Neural cell (in vitro differentiated cells): ENCODE results near the gene TAF1B. TPM values are rescaled to one million over a fixed set of nuclear protein-coding genes. Genes with fewer than 3 reads are reported as not detected.

Experiments used
- H2AFZ ChIP-seq: fragments of 200-600, 300-800 bp; sonication (generic), shearing (Covaris generic); 2 replicates; pipeline ENCODE4 v1.6.0; 2014; ENCODE audit warnings: low read depth, mild to moderate bottlenecking, antibody characterized with exemption, low read length, moderate library complexity
- H3F3A ChIP-seq: fragments of 200-600 bp; shearing (Covaris generic); 2 replicates; pipeline ENCODE4 v1.6.1; 2016; ENCODE audit warnings: mild to moderate bottlenecking, moderate library complexity, mixed read lengths, antibody characterized with exemption, low read length; ENCODE audit not compliant: insufficient read depth, poor library complexity, severe bottlenecking
- H3K27ac ChIP-seq: fragments of 200-600, 300-800 bp; sonication (generic), shearing (Covaris generic); 2 replicates; pipeline ENCODE4 v1.5.1; 2014; ENCODE audit warnings: mild to moderate bottlenecking, low read length, moderate library complexity
- H3K27me3 ChIP-seq: fragments of 300-800, 200-600 bp; sonication (generic), shearing (Covaris generic); 2 replicates; pipeline ENCODE4 v1.6.0; 2014; ENCODE audit warnings: mild to moderate bottlenecking, low read depth, low read length, moderate library complexity; ENCODE audit not compliant: insufficient read depth
- H3K36me3 ChIP-seq: fragments of 300-800, 200-600 bp; sonication (generic), shearing (Covaris generic); 2 replicates; pipeline ENCODE4 v1.5.1; 2014; ENCODE audit warnings: mild to moderate bottlenecking, antibody characterized with exemption, low read length, moderate library complexity; ENCODE audit not compliant: insufficient read depth
- H3K4me2 ChIP-seq: fragments of 300-800, 200-600 bp; sonication (generic), shearing (Covaris generic); 2 replicates; pipeline ENCODE4 v1.6.0; 2014; ENCODE audit warnings: mild to moderate bottlenecking, low read length
- H3K4me3 ChIP-seq: fragments of 300-800, 200-600 bp; sonication (generic), shearing (Covaris generic); 2 replicates; pipeline ENCODE4 v1.5.1; 2014; ENCODE audit warnings: mild to moderate bottlenecking, low read length, moderate library complexity
- H3K79me2 ChIP-seq: fragments of 200-600 bp; shearing (Covaris generic); replicated peaks from 2 replicates; pipeline ENCODE4 v1.6.0; 2014; ENCODE audit warnings: mild to moderate bottlenecking, low read length, moderate library complexity; ENCODE audit not compliant: insufficient read depth
- H3K9ac ChIP-seq: fragments of 300-800, 200-600 bp; sonication (generic), shearing (Covaris generic); 2 replicates; pipeline ENCODE4 v1.6.1; 2016; ENCODE audit warnings: mild to moderate bottlenecking, low read length, mixed read lengths
- H3K9me2 ChIP-seq: fragments of 200-600 bp; shearing (Covaris generic); 2 replicates; pipeline ENCODE4 v1.6.1; 2016; ENCODE audit warnings: mild to moderate bottlenecking, low read length, mixed read lengths; ENCODE audit not compliant: insufficient read depth
- H3K9me3 ChIP-seq: fragments of 200-600, 300-800 bp; sonication (generic), shearing (Covaris generic); 2 replicates; pipeline ENCODE4 v1.6.1; 2016; ENCODE audit warnings: mild to moderate bottlenecking, mixed run types, low read length, moderate library complexity, mixed read lengths
- H4K20me1 ChIP-seq: fragments of 200-600 bp; shearing (Covaris generic); 2 replicates; pipeline ENCODE4 v1.6.1; 2016; ENCODE audit warnings: mild to moderate bottlenecking, mixed run types; ENCODE audit not compliant: insufficient read depth
- CTCF ChIP-seq: fragments of 450-650 bp; IDR thresholded peaks from 2 replicates; pipeline ENCODE4 v1.5.1; 2014; ENCODE audit warnings: antibody characterized with exemption, mild to moderate bottlenecking, moderate library complexity; ENCODE audit not compliant: poor library complexity, severe bottlenecking
- EP300 ChIP-seq: fragments of 450-650 bp; conservative IDR thresholded peaks from 2 replicates; pipeline ENCODE4 v1.6.1; 2014; ENCODE audit warnings: antibody characterized with exemption, mild to moderate bottlenecking, moderate library complexity; ENCODE audit not compliant: poor library complexity, severe bottlenecking
- EZH2 ChIP-seq: fragments of 200-600, 300-800 bp; shearing (Covaris generic), sonication (generic); IDR thresholded peaks from 2 replicates; pipeline ENCODE4 v1.6.1; 2014; ENCODE audit warnings: antibody characterized with exemption, low read length, borderline replicate concordance, mild to moderate bottlenecking; ENCODE audit not compliant: insufficient read depth, poor library complexity, severe bottlenecking
- MXI1 ChIP-seq: fragments of 450-650 bp; conservative IDR thresholded peaks from 2 replicates; pipeline ENCODE4 v1.6.1; 2014; ENCODE audit warnings: antibody characterized with exemption, mild to moderate bottlenecking; ENCODE audit not compliant: poor library complexity, severe bottlenecking
- POLR2AphosphoS5 ChIP-seq: IDR thresholded peaks from 2 replicates; pipeline ENCODE4 v1.6.1; 2012
- RAD21 ChIP-seq: fragments of 450-650 bp; conservative IDR thresholded peaks from 2 replicates; pipeline ENCODE4 v1.6.1; 2014; ENCODE audit warnings: antibody characterized with exemption, mild to moderate bottlenecking, moderate library complexity
- REST ChIP-seq: IDR thresholded peaks from 2 replicates; pipeline ENCODE4 v1.6.1; 2012; ENCODE audit warnings: borderline replicate concordance
- SMC3 ChIP-seq: fragments of 450-650 bp; conservative IDR thresholded peaks from 2 replicates; pipeline ENCODE4 v1.6.1; 2014; ENCODE audit warnings: antibody characterized with exemption, mild to moderate bottlenecking, moderate library complexity; ENCODE audit not compliant: poor library complexity
- TAF1 ChIP-seq: IDR thresholded peaks from 2 replicates; pipeline ENCODE4 v1.6.1; 2012; ENCODE audit warnings: low read depth
- polyA plus RNA-seq: library from polyadenylated mRNA; depleted of rRNA; stranded (reverse); fragments of >200 nt; gene quantifications from 2 replicates; pipeline ENCODE4 v1.2.3, GENCODE V29; 2014

The TAF1B gene
- polyA plus RNA-seq, 1 donor from 2014 or later = 11.2 TPM

- H3K4me3 ChIP-seq = no peak overlapping the region
- H4K20me1 ChIP-seq = no peaks in the 10 kb centered on the region
- TF ChIP-seq CTCF (no peak), SMC3 (no peak), RAD21 (no peak), REST (no peak)
Measured at GRCh38 chr2:9799011-9799596, 44.2 kb upstream of the TAF1B start.

DNA sequence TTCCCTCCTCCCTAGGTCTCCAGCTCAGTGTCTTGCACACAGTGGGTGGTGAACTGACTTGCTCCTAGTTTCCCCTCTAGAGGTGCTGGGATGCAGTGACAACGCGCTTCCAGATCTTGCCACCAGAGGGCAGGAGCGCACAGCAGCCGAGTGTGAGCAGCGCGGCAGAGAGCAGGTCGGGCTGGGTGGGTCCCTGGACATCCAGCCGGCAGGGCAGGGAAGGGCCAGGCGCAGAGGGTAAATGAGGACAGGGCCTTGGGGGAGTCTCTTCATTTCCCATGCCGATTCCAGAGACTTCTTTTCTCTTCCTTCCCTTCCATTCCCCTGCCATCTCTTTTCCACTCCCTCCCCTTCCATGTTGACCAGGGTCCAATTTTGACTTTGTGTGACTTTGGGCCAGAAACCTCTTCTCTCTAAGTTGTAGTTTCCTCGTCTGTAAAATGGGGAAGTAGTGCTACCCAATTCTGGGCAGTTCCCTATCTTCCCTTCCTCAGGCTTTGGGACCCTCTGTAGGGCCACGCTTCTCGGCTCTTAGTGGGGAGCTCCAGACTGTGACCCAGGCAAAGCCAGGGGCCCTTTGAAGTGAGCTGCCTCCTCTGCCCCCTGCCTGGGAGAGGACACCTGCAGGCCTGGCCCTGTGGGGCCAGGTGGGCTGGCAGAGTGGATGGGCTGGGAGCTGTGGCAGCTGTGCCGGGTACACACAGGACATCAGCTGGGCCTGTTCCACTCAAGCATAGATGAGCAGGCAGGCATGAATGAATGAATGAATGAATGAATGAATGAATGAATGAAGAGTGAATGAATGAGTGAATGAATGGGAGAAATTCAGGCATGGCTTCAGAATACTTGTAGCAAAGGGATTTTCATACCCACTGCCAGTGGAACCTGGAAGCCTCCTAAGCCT, 43.3 kb upstream of the TAF1B start:
- Histone ChIP-seq H3K4me3 (no peak overlapping the region), H3K9me3 (no peaks in the 10 kb centered on the region), H4K20me1 (no peaks in the 10 kb centered on the region), H3F3A (no peaks in the 10 kb centered on the region), H3K79me2 (no peaks in the 10 kb centered on the region), H3K9ac (no peak overlapping the region), H3K4me2 (no peak overlapping the region), H3K27me3 (no peaks in the 10 kb centered on the region), H3K9me2 (no peaks in the 10 kb centered on the region), H3K36me3 (no peaks in the 10 kb centered on the region), H2AFZ (no peak overlapping the region), H3K27ac (no peak overlapping the region)
- TF ChIP-seq SMC3 = peak; percentile 93
- no peak for TF ChIP-seq TAF1
- no peak for TF ChIP-seq POLR2AphosphoS5
- no peak for TF ChIP-seq MXI1
- TF ChIP-seq EZH2 = no peak
- TF ChIP-seq RAD21 = peak; percentile 87
- TF ChIP-seq CTCF = peak; percentile 96
- no peak for TF ChIP-seq EP300

More at GRCh38 chr2:9799011-9799596, 44.2 kb upstream of the TAF1B start:
- H2AFZ ChIP-seq = no peak overlapping the region
- H3K27ac ChIP-seq = no peak overlapping the region
- no peaks in the 10 kb centered on the region for H3K36me3 ChIP-seq
- H3K27me3 ChIP-seq = no peaks in the 10 kb centered on the region
- H3K4me2 ChIP-seq = no peak overlapping the region
- no peaks in the 10 kb centered on the region for H3K9me3 ChIP-seq
- no peaks in the 10 kb centered on the region for H3K9me2 ChIP-seq
- no peaks in the 10 kb centered on the region for H3K79me2 ChIP-seq
- H3K9ac ChIP-seq = no peak overlapping the region
- H3F3A ChIP-seq = no peaks in the 10 kb centered on the region
